ENCODE measurements around the gene ZCCHC2.

DNA sequence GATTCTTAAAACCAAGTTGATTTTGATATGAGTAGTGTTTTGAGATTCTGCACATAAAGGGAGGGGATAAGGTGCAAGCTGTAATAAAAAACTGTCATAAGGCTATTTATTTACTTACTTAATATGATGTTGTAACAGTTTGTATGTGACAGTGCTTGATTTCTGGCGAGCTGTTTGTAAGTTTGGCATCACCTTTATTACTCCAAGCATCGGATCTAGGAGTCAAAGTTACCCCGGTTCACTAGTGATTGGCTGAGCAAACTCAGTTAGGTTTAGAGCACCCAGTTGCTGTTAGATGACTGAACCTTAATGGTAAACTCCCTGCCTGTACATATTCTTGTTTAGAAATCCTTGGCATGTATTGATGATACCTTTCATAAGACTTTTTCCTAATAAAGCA, 16.1 kb downstream of the ZCCHC2 start:
- TF ChIP-seq EP300 (IDR thresholded peaks at IDR 0.05; ENCODE audit: borderline replicate concordance in 1 of 2, low read depth in 2 of 2, low read length in 2 of 2) (no peak), HDAC2 (IDR thresholded peaks at IDR 0.05; ENCODE audit: borderline replicate concordance in 1 of 2, low read depth in 2 of 2, low read length in 2 of 2) (no peak), TEAD4 (IDR thresholded peaks at IDR 0.05; ENCODE audit: low read depth, low read length) (no peak), TAF1 (IDR thresholded peaks at IDR 0.05; ENCODE audit: low read depth, low read length) (no peak), EGR1 (IDR thresholded peaks at IDR 0.05; ENCODE audit: borderline replicate concordance, low read depth, low read length) (no peak), SIN3A (conservative IDR thresholded peaks at IDR 0.05 in 1 of 2, IDR thresholded peaks at IDR 0.05 in 1 of 2; ENCODE audit: low read depth in 1 of 2, low read length in 2 of 2) (no peak), SP4 (IDR thresholded peaks at IDR 0.05; ENCODE audit: low read length) (no peak), TCF12 (IDR thresholded peaks at IDR 0.05; ENCODE audit: low read depth, low read length) (no peak), POLR2A (IDR thresholded peaks at IDR 0.05; ENCODE audit: control extremely low read depth in 1 of 2, low read depth in 2 of 2, low read length in 2 of 2) (no peak)
